Inferior parietal cortex (tissue), 1 donor: Measurements from ENCODE around the gene MYCN.
"Not testable (repeated sequence)": the region's sequence is repeated elsewhere in the genome, so short reads cannot be mapped to it uniquely, and the experiment has no call there.

Experiments used
- DNase-seq: peaks from one replicate; pipeline ENCODE4 v3.0.0-alpha.2; 2016; ENCODE audit errors: extremely low spot score

Gene MYCN

GRCh38 chr2:15957881-15958713 is 17.7 kb downstream of the MYCN start:
- DNase-seq: no peak

GRCh38 chr2:15959331-15960153 is 19.2 kb downstream of the MYCN start:
- no peak for DNase-seq

GRCh38 chr2:15960154-15960520 is 19.8 kb downstream of the MYCN start:
- not testable (repeated sequence) for DNase-seq

- not testable (repeated sequence) for DNase-seq
These were observed 23.0 kb downstream of the MYCN start for GRCh38 chr2:15963109-15963976.

DNA sequence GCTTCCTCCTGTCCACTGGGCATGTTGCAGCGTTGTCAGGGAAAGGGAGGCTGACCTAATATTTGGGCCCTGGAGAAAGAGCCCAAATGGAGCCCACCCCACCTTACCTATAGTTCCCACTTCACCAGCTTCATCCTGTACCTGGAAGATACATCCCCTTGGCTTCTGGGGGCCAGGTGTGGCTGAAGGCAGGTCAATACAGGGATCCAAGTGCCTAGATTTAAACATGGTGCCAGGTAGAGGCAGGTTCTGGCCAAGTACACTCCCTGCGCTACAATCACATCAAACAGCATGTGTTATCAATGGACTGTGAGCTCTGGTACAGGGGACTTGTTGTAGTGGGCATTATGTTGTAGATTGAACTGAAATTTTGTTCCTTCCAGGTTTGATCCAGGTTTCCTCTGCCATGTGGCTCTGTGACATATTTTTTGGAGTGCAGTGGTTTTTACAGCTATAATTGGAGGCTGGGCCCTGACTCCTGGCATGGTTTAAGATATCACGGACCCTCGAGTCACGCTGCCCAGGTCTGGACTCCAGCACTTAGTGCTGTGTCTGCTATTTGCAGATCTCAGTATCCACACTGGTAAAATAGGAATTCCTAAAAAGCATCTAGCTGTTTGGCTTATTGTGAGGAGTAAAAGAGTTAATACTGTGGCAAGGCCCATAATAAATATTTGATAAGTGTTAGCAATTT is 23.8 kb downstream of the MYCN start:
- no peak for DNase-seq

DNA sequence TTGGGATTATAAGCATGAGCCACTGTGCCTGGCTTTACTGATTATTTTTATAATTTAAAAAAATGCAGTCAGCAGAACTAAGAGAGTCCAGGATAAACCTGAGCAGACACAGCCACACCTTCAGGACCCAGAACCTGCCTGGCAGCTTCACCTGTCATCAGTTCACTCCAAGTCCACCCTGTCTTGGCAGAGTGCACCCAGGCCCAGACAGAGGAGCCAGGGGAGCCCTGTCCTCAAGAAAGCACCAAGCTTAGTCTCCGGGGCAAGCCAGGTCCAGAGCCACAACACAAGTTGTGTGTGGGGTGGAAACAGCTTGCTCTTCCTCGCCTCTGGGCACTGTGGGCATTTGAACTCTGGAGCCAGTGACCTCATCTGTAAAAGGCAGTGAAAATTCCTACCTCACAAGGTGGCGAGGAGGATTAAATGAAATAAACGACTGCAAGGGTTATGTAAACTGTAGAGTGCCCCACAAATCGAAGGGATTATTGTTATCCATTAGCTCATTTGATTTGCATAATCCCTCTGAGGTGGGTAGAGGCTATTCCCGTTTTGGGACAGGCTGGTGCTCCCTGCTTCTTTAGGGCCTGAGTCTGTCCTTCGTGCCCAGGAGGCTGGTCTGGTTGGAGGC is 24.7 kb downstream of the MYCN start:
- no peak for DNase-seq

GRCh38 chr2:15965564-15966019 is 25.2 kb downstream of the MYCN start:
- no peak for DNase-seq

DNA sequence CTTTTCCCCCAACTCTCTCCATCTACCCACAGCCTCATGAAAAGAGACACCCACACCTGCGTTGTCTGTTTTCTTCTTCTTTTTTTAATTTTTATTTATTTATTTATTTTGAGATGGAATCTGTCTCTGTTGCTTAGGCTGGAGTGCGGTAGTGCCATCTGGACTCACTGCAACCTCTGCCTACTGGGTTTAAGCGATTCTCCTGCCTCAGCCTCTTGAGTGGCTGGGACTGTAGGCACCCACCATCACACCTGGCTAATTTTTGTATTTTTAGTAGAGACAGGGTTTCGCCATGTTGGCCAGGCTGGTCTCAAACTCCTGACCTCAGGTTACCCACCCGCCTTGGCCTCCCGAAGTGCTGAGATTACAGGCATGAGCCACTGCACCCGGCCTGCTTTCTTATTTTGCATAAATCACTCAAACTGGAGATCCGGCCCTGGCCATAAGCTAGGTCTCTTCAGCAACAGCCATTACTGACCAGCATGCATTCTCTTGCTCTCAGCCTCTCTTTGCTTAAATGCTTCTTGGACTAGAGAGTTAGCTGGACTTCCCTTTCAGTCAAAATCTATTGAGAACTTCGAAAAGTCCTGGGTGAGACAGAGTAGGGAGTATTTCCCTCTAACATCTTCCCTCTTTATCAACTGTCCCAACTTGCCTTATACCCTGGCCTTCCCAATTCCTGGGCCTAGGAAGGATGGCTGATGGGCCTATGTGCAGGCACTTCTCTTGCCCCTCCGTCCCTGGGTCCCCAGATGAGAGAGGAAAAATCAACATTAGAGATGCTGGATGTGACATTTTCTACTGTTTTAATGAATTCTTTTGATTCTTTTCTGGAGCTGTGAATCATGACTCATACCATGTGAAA is 27.3 kb downstream of the MYCN start:
- DNase-seq: no peak

DNA sequence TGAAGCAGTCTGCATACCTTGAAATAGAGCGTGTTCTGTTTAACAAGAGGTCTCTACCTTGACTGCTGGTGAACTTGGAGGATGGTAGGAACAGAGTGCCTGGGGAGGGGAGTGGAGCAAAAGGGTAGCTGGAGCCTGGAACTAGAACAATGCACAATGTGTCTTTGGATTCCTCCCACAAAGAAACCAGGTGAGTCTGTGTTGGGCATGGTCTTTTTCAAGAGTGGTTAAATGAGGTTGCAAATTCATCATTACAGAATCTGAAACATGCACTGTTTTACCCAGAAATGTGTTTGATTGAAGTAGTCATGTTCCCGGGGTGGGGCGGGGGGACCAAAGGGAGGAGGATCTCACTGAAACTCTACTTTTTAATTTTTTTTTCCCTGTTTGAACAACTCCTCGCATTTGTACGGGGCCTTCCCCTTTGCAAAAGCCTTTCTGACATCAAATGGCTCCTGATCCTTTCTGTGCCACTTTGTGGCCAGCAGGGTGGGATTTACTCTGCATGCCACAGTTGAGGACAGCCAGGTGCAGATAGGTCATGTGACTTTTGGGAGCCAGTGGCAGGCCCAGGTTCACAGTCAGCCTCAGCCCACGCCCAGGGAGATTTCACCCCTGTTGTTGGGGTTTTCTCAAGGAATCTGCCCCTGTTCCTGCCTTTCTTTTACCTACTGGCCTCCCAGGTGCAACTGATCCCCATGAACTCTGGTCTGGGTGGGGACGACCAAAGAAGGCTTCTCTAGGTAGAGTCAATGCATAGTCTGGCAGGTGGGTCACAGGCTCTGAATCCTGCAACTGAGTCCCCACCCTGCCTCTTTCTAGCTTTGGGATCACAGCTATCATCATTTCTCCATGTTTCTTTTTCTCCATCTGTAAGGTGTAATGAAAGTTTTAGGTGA is 28.2 kb downstream of the MYCN start:
- DNase-seq: no peak

DNA sequence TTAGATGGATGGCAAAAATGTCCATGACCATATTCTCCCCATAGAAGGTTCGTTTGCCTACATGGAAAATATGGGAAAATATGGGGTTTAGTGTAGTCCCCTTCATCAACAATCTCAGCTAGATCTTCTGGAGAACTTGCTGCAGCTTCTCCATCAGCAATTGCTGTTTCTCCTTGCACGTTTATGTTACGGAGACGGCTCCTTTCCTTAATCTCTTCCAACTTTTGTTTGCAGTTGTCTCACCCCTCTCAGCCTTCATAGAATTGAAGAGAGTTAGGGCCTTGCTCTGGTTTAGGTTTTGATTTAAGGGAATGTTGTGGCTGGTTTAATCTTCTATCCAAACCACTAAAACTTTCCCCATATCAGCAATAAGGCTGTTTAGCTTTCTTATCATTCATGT is 28.9 kb downstream of the MYCN start:
- DNase-seq: no peak

DNA sequence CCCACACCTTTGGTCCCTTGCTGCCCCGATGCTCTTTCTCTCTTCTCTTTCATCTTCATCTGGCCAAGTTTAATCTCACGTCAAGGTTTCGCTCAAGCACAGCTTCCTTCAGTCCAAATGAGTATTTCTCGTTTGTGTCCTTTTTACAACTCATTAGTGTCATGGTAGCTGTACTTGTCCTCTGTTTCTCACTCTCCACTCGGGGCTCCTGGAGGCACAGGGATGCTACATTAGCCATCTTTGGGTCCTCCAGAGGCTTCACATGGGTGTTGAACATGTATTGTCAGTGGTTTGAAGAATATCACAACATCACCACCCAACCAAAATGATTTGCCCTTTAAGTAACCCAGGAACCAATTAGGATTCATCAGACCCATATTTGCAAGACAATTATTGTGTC is 30.4 kb downstream of the MYCN start:
- DNase-seq: no peak

DNA sequence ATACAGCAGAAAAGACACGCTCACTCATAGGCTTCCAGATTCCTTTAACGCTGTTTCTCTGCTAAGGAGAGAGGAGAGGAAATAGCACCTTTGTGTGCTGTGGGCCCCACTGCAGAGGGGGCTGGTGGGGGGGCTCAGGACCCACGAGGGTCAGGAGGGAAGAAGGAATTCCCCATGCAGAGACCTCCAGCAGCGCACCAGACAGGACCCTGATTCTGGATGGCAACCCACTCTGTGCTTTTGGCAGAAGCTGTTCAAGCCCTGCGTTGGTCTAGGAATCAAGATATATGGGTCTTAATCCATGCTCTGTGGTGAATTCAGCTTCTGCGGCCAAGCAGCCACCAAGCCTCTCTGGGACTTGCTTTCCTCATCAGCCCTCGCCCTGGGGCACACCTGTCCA is 31.0 kb downstream of the MYCN start:
- DNase-seq: no peak

DNA sequence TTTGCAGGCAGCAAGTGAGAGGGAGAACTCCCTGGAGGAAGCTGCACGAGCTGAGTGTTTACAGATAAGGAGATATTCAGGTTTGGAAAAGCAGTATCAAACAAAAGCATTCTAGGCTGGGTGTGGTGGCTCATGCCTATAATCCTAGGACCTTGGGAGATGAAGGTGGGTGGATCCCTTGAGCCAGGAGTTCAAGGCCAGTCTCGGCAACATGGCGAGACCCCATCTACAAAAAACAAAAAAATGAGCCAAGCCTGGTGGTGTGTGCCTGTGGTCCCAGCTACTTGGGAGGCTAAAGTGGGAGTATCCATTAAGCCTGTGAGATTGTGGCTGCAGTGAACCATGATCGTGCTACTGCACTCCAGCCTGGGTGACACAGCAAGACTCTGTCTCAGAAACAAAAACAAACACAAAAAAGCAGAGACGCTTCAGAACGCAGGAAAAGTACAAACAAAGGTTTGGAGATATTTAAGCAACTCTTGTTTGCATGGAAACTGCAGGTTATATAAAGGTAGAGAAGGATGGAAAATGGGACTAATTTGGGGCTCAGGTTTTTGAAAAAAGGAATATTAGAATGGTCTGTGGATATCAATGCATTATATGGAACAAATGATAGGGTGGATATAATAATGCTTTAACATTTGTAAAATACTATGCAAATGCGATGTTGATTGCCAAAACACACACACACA is 31.6 kb downstream of the MYCN start:
- DNase-seq: no peak

GRCh38 chr2:15973481-15974401 is 33.4 kb downstream of the MYCN start:
- no peak for DNase-seq

- DNase-seq: no peak
These were observed 34.4 kb downstream of the MYCN start for GRCh38 chr2:15974565-15975260.

DNA sequence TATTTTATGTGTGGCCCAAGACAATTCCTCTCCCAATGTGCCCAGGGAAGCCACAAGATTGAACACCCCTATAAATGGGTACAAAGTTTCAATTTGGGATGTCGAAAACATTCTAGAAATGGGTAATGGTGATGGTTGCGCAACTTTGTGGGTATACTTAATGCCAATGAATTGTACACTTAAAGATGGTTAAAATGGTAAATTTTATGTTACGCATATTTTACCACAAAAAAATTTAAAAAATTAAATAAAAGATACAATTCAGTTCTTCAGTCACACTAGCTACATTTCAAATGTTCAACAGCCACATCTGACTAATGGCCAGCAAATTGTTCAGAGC is 34.9 kb downstream of the MYCN start:
- no peak for DNase-seq

DNA sequence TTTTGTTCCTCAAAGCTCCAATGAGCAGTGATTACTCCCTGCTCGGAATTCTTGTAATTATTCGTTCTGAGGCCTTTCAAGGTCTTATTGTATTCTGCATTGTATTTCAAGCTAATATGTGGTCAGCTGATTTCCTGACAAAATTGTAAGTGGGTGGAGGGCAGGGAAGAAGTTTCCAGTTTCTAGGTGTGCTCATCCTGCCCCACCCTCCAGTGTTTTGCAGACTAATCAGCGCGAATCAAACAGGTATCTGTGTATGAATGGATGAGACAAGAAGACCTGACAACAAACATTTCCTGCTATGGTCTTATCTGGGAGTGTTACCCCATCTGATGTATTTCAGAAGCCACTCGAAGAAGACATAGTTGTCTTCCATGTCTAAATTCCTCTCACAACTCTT is 35.3 kb downstream of the MYCN start:
- DNase-seq: no peak
